Neural crest cell (in vitro differentiated cells): ENCODE results near the gene LGALS7. TPM values are rescaled to one million over a fixed set of nuclear protein-coding genes. Genes with fewer than 3 reads are reported as not detected.
"Not testable (repeated sequence)": the region's sequence is repeated elsewhere in the genome, so short reads cannot be mapped to it uniquely, and the experiment has no call there.

Experiments
- DNase-seq: peaks from one replicate; pipeline ENCODE4 v3.0.0; 2021; ENCODE audit warnings: low read depth, mixed read lengths, low spot score
- H3K27ac Mint-ChIP-seq: one replicate; pipeline ENCODE4 v1.8.0; 2021; ENCODE audit warnings: mild to moderate bottlenecking, mixed read lengths; ENCODE audit not compliant: unreplicated experiment
- H3K27me3 Mint-ChIP-seq: 2 replicates; pipeline ENCODE4 v1.8.0; 2021; ENCODE audit warnings: low read depth, mild to moderate bottlenecking, mixed read lengths
- H3K36me3 Mint-ChIP-seq: 2 replicates; pipeline ENCODE4 v1.8.0; 2021; ENCODE audit warnings: low read depth, mild to moderate bottlenecking, mixed read lengths
- H3K4me1 Mint-ChIP-seq: 2 replicates; pipeline ENCODE4 v1.8.0; 2021; ENCODE audit warnings: mixed read lengths
- H3K4me3 Mint-ChIP-seq: one replicate; pipeline ENCODE4 v1.8.0; 2021; ENCODE audit warnings: mild to moderate bottlenecking, mixed read lengths
- H3K9me3 Mint-ChIP-seq: 2 replicates; pipeline ENCODE4 v1.8.0; 2021; ENCODE audit warnings: mixed read lengths
- CTCF ChIP-seq: fragments of 200-600 bp; sonication (generic); conservative IDR thresholded peaks from 2 replicates; pipeline ENCODE4 v1.5.0; 2021; ENCODE audit warnings: antibody characterized with exemption, mild to moderate bottlenecking
- total RNA-seq: library from RNA; stranded (reverse); gene quantifications from 2 replicates; pipeline ENCODE4 v1.2.1, GENCODE V29; 2021

LGALS7 gene
- total RNA-seq, 1 donor from 2014 or later, result not detected

- H3K27me3 Mint-ChIP-seq, result peaks cover 1% of the 10 kb centered on the region
- no peaks in the 10 kb centered on the region for H3K9me3 Mint-ChIP-seq
- H3K36me3 Mint-ChIP-seq, result no peaks in the 10 kb centered on the region
- no peak overlapping the region for H3K27ac Mint-ChIP-seq
- no peak overlapping the region for H3K4me3 Mint-ChIP-seq
- DNase-seq, result no peak
- H3K4me1 Mint-ChIP-seq, result no peaks in the 10 kb centered on the region
- TF ChIP-seq CTCF, result no peak
These were observed 13.4 kb upstream of the LGALS7 start for GRCh38 chr19:38786572-38787265.

- not testable (repeated sequence) for H3K4me1 Mint-ChIP-seq, H3K36me3 Mint-ChIP-seq, H3K4me3 Mint-ChIP-seq, DNase-seq, H3K9me3 Mint-ChIP-seq, H3K27ac Mint-ChIP-seq, H3K27me3 Mint-ChIP-seq
These were observed 12.7 kb upstream of the LGALS7 start for GRCh38 chr19:38786061-38786460.

- no peaks in the 10 kb centered on the region for H3K4me1 Mint-ChIP-seq
- no peak for TF ChIP-seq CTCF
- no peaks in the 10 kb centered on the region for H3K36me3 Mint-ChIP-seq
- peaks cover 12% of the 10 kb centered on the region for H3K27me3 Mint-ChIP-seq
- H3K4me3 Mint-ChIP-seq, result no peak overlapping the region
- H3K27ac Mint-ChIP-seq, result no peak overlapping the region
- DNase-seq, result no peak
- H3K9me3 Mint-ChIP-seq, result no peaks in the 10 kb centered on the region
These were observed 11.9 kb upstream of the LGALS7 start for GRCh38 chr19:38785187-38785699.

- Mint-ChIP-seq H3K4me3 (no peak overlapping the region), H3K27ac (no peak overlapping the region)
These were observed 10.9 kb upstream of the LGALS7 start for GRCh38 chr19:38784224-38784623.

GRCh38 chr19:38782212-38782611, 8.9 kb upstream of the LGALS7 start:
- H3K36me3 Mint-ChIP-seq, DNase-seq, H3K27ac Mint-ChIP-seq, H3K4me3 Mint-ChIP-seq, H3K9me3 Mint-ChIP-seq, H3K4me1 Mint-ChIP-seq: not testable (repeated sequence)
- peaks cover 23% of the 10 kb centered on the region for H3K27me3 Mint-ChIP-seq

More at GRCh38 chr19:38784224-38784623, 10.9 kb upstream of the LGALS7 start:
- Mint-ChIP-seq H3K27me3 (peaks cover 19% of the 10 kb centered on the region), H3K9me3 (no peaks in the 10 kb centered on the region), H3K4me1 (no peaks in the 10 kb centered on the region), H3K36me3 (no peaks in the 10 kb centered on the region)
- TF ChIP-seq CTCF, result no peak
- DNase-seq, result no peak

GRCh38 chr19:38781058-38781457, 7.7 kb upstream of the LGALS7 start:
- no peak overlapping the region for H3K4me3 Mint-ChIP-seq
- peaks cover 23% of the 10 kb centered on the region for H3K27me3 Mint-ChIP-seq
- no peak overlapping the region for H3K27ac Mint-ChIP-seq
- DNase-seq, result no peak
- peaks cover 4% of the 10 kb centered on the region for H3K4me1 Mint-ChIP-seq
- no peaks in the 10 kb centered on the region for H3K9me3 Mint-ChIP-seq
- no peaks in the 10 kb centered on the region for H3K36me3 Mint-ChIP-seq
- TF ChIP-seq CTCF, result no peak
